Stimulated activated naive B cell treated with anti-CD40 and anti-IgM and Interleukin-4, amounts not matched to agents 10 μg/mL and 1 μg/mL and 100 μg/mL, for 72 hours (primary cell): ENCODE results near the gene MST1.

Experiments
- ATAC-seq, 2 donors: fragments of 150-1000 bp; cut with Tn5 transposase; replicated peaks; 2 replicates each; pipeline ENCODE4 v1.10.0; 2021; ENCODE audit warnings: moderate library complexity in 1 of 2
- DNase-seq: peaks from one replicate; pipeline ENCODE4 v3.0.0; 2021
- H3K27ac Mint-ChIP-seq: one replicate; pipeline ENCODE4 v1.8.0; 2022; ENCODE audit warnings: mild to moderate bottlenecking, mixed read lengths
- H3K27me3 Mint-ChIP-seq, 2 donors: one replicate each; pipeline ENCODE4 v1.8.0; 2022; ENCODE audit warnings: mixed read lengths in 2 of 2
- H3K36me3 Mint-ChIP-seq, 2 donors: one replicate each; pipeline ENCODE4 v1.8.0; 2022; ENCODE audit warnings: mixed read lengths in 2 of 2, mild to moderate bottlenecking in 1 of 2
- H3K4me1 Mint-ChIP-seq, 2 donors: one replicate each; pipeline ENCODE4 v1.8.0; 2022; ENCODE audit warnings: mixed read lengths in 2 of 2, mild to moderate bottlenecking in 1 of 2
- H3K4me3 Mint-ChIP-seq, 2 donors: one replicate each; pipeline ENCODE4 v1.8.0; 2022; ENCODE audit warnings: mild to moderate bottlenecking in 2 of 2, mixed read lengths in 2 of 2, moderate library complexity in 1 of 2
- H3K9me3 Mint-ChIP-seq, 2 donors: one replicate each; pipeline ENCODE4 v1.8.0; 2022; ENCODE audit warnings: mixed read lengths in 2 of 2, mild to moderate bottlenecking in 1 of 2

MST1 gene

GRCh38 chr3:49641921-49642707 is 47.2 kb downstream of the MST1 start:
- peaks cover 0 to 9% of the 10 kb centered on the region in 2 donors for H3K27me3 Mint-ChIP-seq
- H3K4me3 Mint-ChIP-seq: no peak overlapping the region

GRCh38 chr3:49641292-49641691 is 48.0 kb downstream of the MST1 start:
- Mint-ChIP-seq H3K27me3 (peaks cover 0 to 9% of the 10 kb centered on the region in 2 donors), H3K27ac (no peak overlapping the region), H3K9me3 (no peaks in the 10 kb centered on the region), H3K36me3 (no peaks in the 10 kb centered on the region), H3K4me1 (no peaks in the 10 kb centered on the region), H3K4me3 (no peak overlapping the region)
- DNase-seq (no peak), ATAC-seq (no peak)

More at GRCh38 chr3:49641921-49642707, 47.2 kb downstream of the MST1 start:
- H3K36me3 Mint-ChIP-seq: no peaks in the 10 kb centered on the region
- no peak overlapping the region for H3K27ac Mint-ChIP-seq
- H3K9me3 Mint-ChIP-seq: no peaks in the 10 kb centered on the region
- no peak for ATAC-seq
- H3K4me1 Mint-ChIP-seq: no peaks in the 10 kb centered on the region
- no peak for DNase-seq

GRCh38 chr3:49639551-49639950 is 49.7 kb downstream of the MST1 start:
- Mint-ChIP-seq H3K4me3 (no peak overlapping the region), H3K36me3 (no peaks in the 10 kb centered on the region), H3K4me1 (no peaks in the 10 kb centered on the region), H3K9me3 (no peaks in the 10 kb centered on the region), H3K27ac (no peak overlapping the region), H3K27me3 (peaks cover 8 to 9% of the 10 kb centered on the region in 2 donors)
- ATAC-seq (no peak), DNase-seq (no peak)

- peaks cover 12 to 14% of the 10 kb centered on the region in 2 donors for H3K27me3 Mint-ChIP-seq
- ATAC-seq: no peak
- H3K9me3 Mint-ChIP-seq: no peaks in the 10 kb centered on the region
- no peaks in the 10 kb centered on the region for H3K4me1 Mint-ChIP-seq
- H3K27ac Mint-ChIP-seq: no peak overlapping the region
- no peak for DNase-seq
- H3K36me3 Mint-ChIP-seq: no peaks in the 10 kb centered on the region
- no peak overlapping the region for H3K4me3 Mint-ChIP-seq
Observed at GRCh38 chr3:49638445-49638844, 50.8 kb downstream of the MST1 start.

GRCh38 chr3:49636883-49637609 is 52.2 kb downstream of the MST1 start:
- DNase-seq: no peak
- H3K27ac Mint-ChIP-seq: no peak overlapping the region

GRCh38 chr3:49634736-49635135 is 54.5 kb downstream of the MST1 start:
- Mint-ChIP-seq H3K36me3 (peaks cover 5 to 6% of the 10 kb centered on the region in 2 donors), H3K27me3 (peaks cover 24 to 28% of the 10 kb centered on the region in 2 donors), H3K4me1 (no peaks in the 10 kb centered on the region), H3K4me3 (no peak overlapping the region), H3K27ac (no peak overlapping the region), H3K9me3 (peaks cover 5 to 7% of the 10 kb centered on the region in 2 donors)
- DNase-seq (no peak), ATAC-seq (no peak)

More at GRCh38 chr3:49636883-49637609, 52.2 kb downstream of the MST1 start:
- ATAC-seq: no peak
- no peaks in the 10 kb centered on the region for H3K4me1 Mint-ChIP-seq
- no peaks in the 10 kb centered on the region for H3K36me3 Mint-ChIP-seq
- no peaks in the 10 kb centered on the region for H3K9me3 Mint-ChIP-seq
- H3K4me3 Mint-ChIP-seq: no peak overlapping the region
- H3K27me3 Mint-ChIP-seq: peaks cover 13 to 16% of the 10 kb centered on the region in 2 donors
